ENCODE measurements around the gene MAGEB6B. TPM values are rescaled to one million over a fixed set of nuclear protein-coding genes. Genes with fewer than 3 reads are reported as not detected.
"Not testable (repeated sequence)": the region's sequence is repeated elsewhere in the genome, so short reads cannot be mapped to it uniquely, and the experiment has no call there.

The MAGEB6B gene
- polyA plus RNA-seq (2013): not detected

DNA sequence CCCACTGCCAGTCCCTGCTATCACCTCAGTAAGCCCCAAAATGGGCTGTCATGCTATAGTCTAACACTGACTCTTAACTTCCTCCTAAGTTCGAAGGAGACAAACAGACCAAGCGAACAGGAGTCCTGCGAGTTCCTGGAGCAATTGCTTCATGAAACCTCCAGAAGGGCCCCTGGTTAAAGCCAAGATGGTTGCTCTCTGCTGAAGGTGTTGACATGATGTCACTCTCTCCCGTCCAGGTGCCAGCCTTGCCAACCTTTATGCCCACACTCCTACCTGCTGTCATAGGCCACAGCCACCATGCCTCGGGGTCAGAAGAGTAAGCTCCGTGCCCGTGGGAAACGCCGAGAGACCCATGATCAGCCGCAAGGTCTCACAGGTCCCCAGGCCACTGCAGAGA lies at the start of gene MAGEB6B:
TSS of gene MAGEB6B (plus strand) at position 301 of the 400 bp plus-strand sequence. CDS start at position 301, 0 bp downstream.
- no peaks in the 10 kb centered on the region for H3K36me3 ChIP-seq (ENCODE audit: control insufficient read depth in 4 of 4, insufficient read depth in 4 of 4, low read length in 3 of 4)
- ChIA-PET POLR2A (no interaction called here), CTCF (no interaction called here)
- no peak within 1 kb of the TSS for H3K4me3 ChIP-seq (ENCODE audit: control insufficient read depth in 1 of 7, extremely low read depth in 1 of 7, insufficient read depth in 4 of 7, low read depth in 2 of 7, low read length in 6 of 7)
- no peak for DNase-seq
- H3K4me1 ChIP-seq (ENCODE audit: control extremely low read depth in 1 of 4, control insufficient read depth in 4 of 4, insufficient read depth in 4 of 4, low read length in 3 of 4): no peaks in the 10 kb centered on the region
- 90% methylated on average over 10 of the region's 10 CpGs for WGBS (ENCODE audit: insufficient coverage)
- no peaks in the 10 kb centered on the region for H3K9me3 ChIP-seq (ENCODE audit: control extremely low read depth in 1 of 5, control insufficient read depth in 4 of 5, insufficient read depth in 2 of 5, low read depth in 1 of 5, low read length in 4 of 5)
- H3K27me3 ChIP-seq (replicated peaks in 2 of 5; ENCODE audit: control insufficient read depth in 4 of 5, insufficient read depth in 5 of 5, low read length in 4 of 5): no peaks in the 10 kb centered on the region
- H3K27ac ChIP-seq (ENCODE audit: insufficient read depth in 1 of 2, low read depth in 1 of 2, low read length in 2 of 2, poor library complexity in 1 of 2, severe bottlenecking in 2 of 2): no peak within 1 kb of the TSS

- Histone ChIP-seq H3K4me3 (ENCODE audit: control insufficient read depth in 1 of 7, extremely low read depth in 1 of 7, insufficient read depth in 4 of 7, low read depth in 2 of 7, low read length in 6 of 7) (no peak within 1 kb of the TSS), H3K36me3 (ENCODE audit: control insufficient read depth in 4 of 4, insufficient read depth in 4 of 4, low read length in 3 of 4) (no peaks in the 10 kb centered on the region), H3K27ac (ENCODE audit: insufficient read depth in 1 of 2, low read depth in 1 of 2, low read length in 2 of 2, poor library complexity in 1 of 2, severe bottlenecking in 2 of 2) (no peak within 1 kb of the TSS), H3K4me1 (ENCODE audit: control extremely low read depth in 1 of 4, control insufficient read depth in 4 of 4, insufficient read depth in 4 of 4, low read length in 3 of 4) (no peaks in the 10 kb centered on the region), H3K9me3 (ENCODE audit: control extremely low read depth in 1 of 5, control insufficient read depth in 4 of 5, insufficient read depth in 2 of 5, low read depth in 1 of 5, low read length in 4 of 5) (no peaks in the 10 kb centered on the region), H3K27me3 (replicated peaks in 2 of 5; ENCODE audit: control insufficient read depth in 4 of 5, insufficient read depth in 5 of 5, low read length in 4 of 5) (no peaks in the 10 kb centered on the region)
- DNase-seq: no peak
- WGBS (ENCODE audit: insufficient coverage): 91% methylated on average over 10 of the region's 11 CpGs
- ChIA-PET CTCF (no interaction called here), POLR2A (no interaction called here)
These were observed 22.1 kb upstream of the MAGEB6B start, which contains the start of gene MAGEB18 for GRCh38 chrX:26138274-26138673. Gene MAGEB18 (plus strand): TSS chrX:26138343. CDS start chrX:26138986, 643 bp downstream.

DNA sequence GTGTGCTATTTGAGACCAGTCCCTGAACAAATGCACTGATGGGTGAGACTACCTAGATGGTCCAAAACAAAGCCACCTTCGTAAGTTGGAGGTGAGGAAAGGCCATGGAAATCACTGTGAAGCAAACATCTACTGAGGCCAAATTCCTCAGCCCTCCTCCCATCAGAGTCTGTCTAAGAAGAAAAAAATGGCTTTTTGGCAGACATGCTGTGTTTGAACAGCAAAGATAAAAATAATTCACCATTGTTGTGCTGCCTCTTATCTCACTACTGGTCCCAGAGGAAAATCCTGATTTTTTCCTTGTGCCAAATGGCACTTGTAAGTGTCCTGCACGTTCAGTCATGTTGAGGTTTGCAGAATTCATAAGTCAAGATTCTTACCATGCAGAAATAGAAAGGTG lies 14.4 kb upstream of the MAGEB6B start:
- ChIA-PET POLR2A (no interaction called here), CTCF (no interaction called here)
- H3K27ac ChIP-seq (ENCODE audit: insufficient read depth in 1 of 2, low read depth in 1 of 2, low read length in 2 of 2, poor library complexity in 1 of 2, severe bottlenecking in 2 of 2): no peak overlapping the region
- H3K4me1 ChIP-seq (ENCODE audit: control extremely low read depth in 1 of 4, control insufficient read depth in 4 of 4, insufficient read depth in 4 of 4, low read length in 3 of 4): no peaks in the 10 kb centered on the region
- WGBS (ENCODE audit: insufficient coverage): 50% methylated on average over 2 of the region's 2 CpGs
- H3K4me3 ChIP-seq (ENCODE audit: control insufficient read depth in 1 of 7, extremely low read depth in 1 of 7, insufficient read depth in 4 of 7, low read depth in 2 of 7, low read length in 6 of 7): no peak overlapping the region
- H3K9me3 ChIP-seq (ENCODE audit: control extremely low read depth in 1 of 5, control insufficient read depth in 4 of 5, insufficient read depth in 2 of 5, low read depth in 1 of 5, low read length in 4 of 5): no peaks in the 10 kb centered on the region
- H3K36me3 ChIP-seq (ENCODE audit: control insufficient read depth in 4 of 4, insufficient read depth in 4 of 4, low read length in 3 of 4): no peaks in the 10 kb centered on the region
- DNase-seq: no peak
- no peaks in the 10 kb centered on the region for H3K27me3 ChIP-seq (replicated peaks in 2 of 5; ENCODE audit: control insufficient read depth in 4 of 5, insufficient read depth in 5 of 5, low read length in 4 of 5)

GRCh38 chrX:26192204-26192603 lies 31.8 kb downstream of the MAGEB6B start, which contains the start of gene MAGEB6:
Gene MAGEB6 (plus strand): TSS chrX:26192440. CDS start chrX:26193847, 1,407 bp downstream.
- 83% methylated on average over 13 of the region's 17 CpGs for WGBS (ENCODE audit: insufficient coverage)
- Histone ChIP-seq H3K9me3 (ENCODE audit: control extremely low read depth in 1 of 5, control insufficient read depth in 4 of 5, insufficient read depth in 2 of 5, low read depth in 1 of 5, low read length in 4 of 5) (peaks cover 0 to 5% (median 0%) of the 10 kb centered on the region in 5 experiments), H3K4me3 (ENCODE audit: control insufficient read depth in 1 of 7, extremely low read depth in 1 of 7, insufficient read depth in 4 of 7, low read depth in 2 of 7, low read length in 6 of 7) (no peak within 1 kb of the TSS), H3K4me1 (ENCODE audit: control extremely low read depth in 1 of 4, control insufficient read depth in 4 of 4, insufficient read depth in 4 of 4, low read length in 3 of 4) (no peaks in the 10 kb centered on the region), H3K27me3 (replicated peaks in 2 of 5; ENCODE audit: control insufficient read depth in 4 of 5, insufficient read depth in 5 of 5, low read length in 4 of 5) (no peaks in the 10 kb centered on the region), H3K27ac (ENCODE audit: insufficient read depth in 1 of 2, low read depth in 1 of 2, low read length in 2 of 2, poor library complexity in 1 of 2, severe bottlenecking in 2 of 2) (no peak within 1 kb of the TSS), H3K36me3 (ENCODE audit: control insufficient read depth in 4 of 4, insufficient read depth in 4 of 4, low read length in 3 of 4) (no peaks in the 10 kb centered on the region)
- ChIA-PET CTCF (interaction anchor here (0.6 kb wide), 1 partner anchor 74 kb away, joined by 3 read pairs; no protein-coding TSS in a partner anchor), POLR2A (no interaction called here)
- DNase-seq: no peak

DNA sequence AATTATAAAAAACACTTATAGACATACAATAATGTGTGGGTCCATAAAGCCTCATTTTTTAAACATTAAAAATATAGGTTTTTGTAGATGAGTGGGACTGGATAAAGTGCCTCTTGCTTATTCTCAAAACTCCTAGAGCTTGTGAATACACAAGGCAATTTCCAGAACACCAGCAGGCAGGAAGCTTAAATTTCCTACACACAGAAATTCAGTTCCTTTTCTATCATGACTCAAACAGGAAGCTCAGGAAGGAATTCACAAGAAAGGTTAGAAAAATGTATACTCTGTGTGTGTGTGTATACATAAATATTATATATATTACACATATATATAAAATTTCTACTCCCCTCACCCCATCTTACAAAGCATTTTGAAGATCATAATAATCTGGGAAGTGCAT lies 43.2 kb downstream of the MAGEB6B start:
- ChIA-PET CTCF (no interaction called here), POLR2A (no interaction called here)
- Histone ChIP-seq H3K27ac (ENCODE audit: insufficient read depth in 1 of 2, low read depth in 1 of 2, low read length in 2 of 2, poor library complexity in 1 of 2, severe bottlenecking in 2 of 2) (no peak overlapping the region), H3K36me3 (ENCODE audit: control insufficient read depth in 4 of 4, insufficient read depth in 4 of 4, low read length in 3 of 4) (no peaks in the 10 kb centered on the region), H3K4me1 (ENCODE audit: control extremely low read depth in 1 of 4, control insufficient read depth in 4 of 4, insufficient read depth in 4 of 4, low read length in 3 of 4) (no peaks in the 10 kb centered on the region), H3K27me3 (replicated peaks in 2 of 5; ENCODE audit: control insufficient read depth in 4 of 5, insufficient read depth in 5 of 5, low read length in 4 of 5) (no peaks in the 10 kb centered on the region), H3K4me3 (ENCODE audit: control insufficient read depth in 1 of 7, extremely low read depth in 1 of 7, insufficient read depth in 4 of 7, low read depth in 2 of 7, low read length in 6 of 7) (no peak overlapping the region), H3K9me3 (ENCODE audit: control extremely low read depth in 1 of 5, control insufficient read depth in 4 of 5, insufficient read depth in 2 of 5, low read depth in 1 of 5, low read length in 4 of 5) (no peaks in the 10 kb centered on the region)
- DNase-seq: no peak

GRCh38 chrX:26204717-26205116 lies 44.3 kb downstream of the MAGEB6B start:
- H3K4me1 ChIP-seq (ENCODE audit: control extremely low read depth in 1 of 4, control insufficient read depth in 4 of 4, insufficient read depth in 4 of 4, low read length in 3 of 4); DNase-seq; POLR2A ChIA-PET; H3K9me3 ChIP-seq (ENCODE audit: control extremely low read depth in 1 of 5, control insufficient read depth in 4 of 5, insufficient read depth in 2 of 5, low read depth in 1 of 5, low read length in 4 of 5); H3K27me3 ChIP-seq (replicated peaks in 2 of 5; ENCODE audit: control insufficient read depth in 4 of 5, insufficient read depth in 5 of 5, low read length in 4 of 5); CTCF ChIA-PET; H3K27ac ChIP-seq (ENCODE audit: insufficient read depth in 1 of 2, low read depth in 1 of 2, low read length in 2 of 2, poor library complexity in 1 of 2, severe bottlenecking in 2 of 2); H3K36me3 ChIP-seq (ENCODE audit: control insufficient read depth in 4 of 4, insufficient read depth in 4 of 4, low read length in 3 of 4); H3K4me3 ChIP-seq (ENCODE audit: control insufficient read depth in 1 of 7, extremely low read depth in 1 of 7, insufficient read depth in 4 of 7, low read depth in 2 of 7, low read length in 6 of 7): not testable (repeated sequence)
- 96% methylated on average over 20 of the region's 27 CpGs for WGBS (ENCODE audit: insufficient coverage)

DNA sequence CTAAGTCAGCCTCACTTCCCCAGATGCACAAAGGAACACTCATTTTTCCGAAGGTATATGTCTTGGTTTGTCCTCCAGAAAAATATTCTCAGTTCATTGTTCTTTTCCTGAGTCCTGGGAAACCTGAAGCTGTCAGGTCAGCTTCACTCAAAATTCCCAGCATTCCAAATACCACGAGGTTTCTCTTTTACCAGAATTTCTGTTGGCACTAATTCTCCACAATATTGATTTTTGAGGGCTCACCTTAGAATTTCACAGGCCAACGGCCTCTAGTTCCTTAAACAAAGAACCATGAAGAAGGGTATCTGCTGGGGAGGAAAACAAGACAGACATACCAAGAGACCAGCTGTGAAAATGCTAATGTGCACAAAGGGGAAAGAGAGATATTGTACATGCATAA lies 47.6 kb downstream of the MAGEB6B start:
- Histone ChIP-seq H3K27ac (ENCODE audit: insufficient read depth in 1 of 2, low read depth in 1 of 2, low read length in 2 of 2, poor library complexity in 1 of 2, severe bottlenecking in 2 of 2) (no peak overlapping the region), H3K4me1 (ENCODE audit: control extremely low read depth in 1 of 4, control insufficient read depth in 4 of 4, insufficient read depth in 4 of 4, low read length in 3 of 4) (no peaks in the 10 kb centered on the region), H3K36me3 (ENCODE audit: control insufficient read depth in 4 of 4, insufficient read depth in 4 of 4, low read length in 3 of 4) (no peaks in the 10 kb centered on the region), H3K4me3 (ENCODE audit: control insufficient read depth in 1 of 7, extremely low read depth in 1 of 7, insufficient read depth in 4 of 7, low read depth in 2 of 7, low read length in 6 of 7) (no peak overlapping the region), H3K27me3 (replicated peaks in 2 of 5; ENCODE audit: control insufficient read depth in 4 of 5, insufficient read depth in 5 of 5, low read length in 4 of 5) (no peaks in the 10 kb centered on the region), H3K9me3 (ENCODE audit: control extremely low read depth in 1 of 5, control insufficient read depth in 4 of 5, insufficient read depth in 2 of 5, low read depth in 1 of 5, low read length in 4 of 5) (no peaks in the 10 kb centered on the region)
- WGBS (ENCODE audit: insufficient coverage): 53% methylated on average over 2 of the region's 3 CpGs
- no peak for DNase-seq
- CTCF ChIA-PET: no interaction called here
- POLR2A ChIA-PET: no interaction called here

Data from common myeloid progenitor, CD34-positive (primary cell).